Trophoblast cell (in vitro differentiated cells and primary cell): Measurements from ENCODE around the gene ZNF414.

Source experiments
- DNase-seq, 2 donors: peaks; one replicate each; pipeline ENCODE4 v3.0.0-alpha.2; 2016
- H2AFZ ChIP-seq: 2 replicates; pipeline ENCODE4 v1.6.1; 2013; ENCODE audit warnings: low read length, moderate library complexity, mild to moderate bottlenecking; ENCODE audit not compliant: insufficient read depth, poor library complexity
- H2AK5ac ChIP-seq: 2 replicates; pipeline ENCODE4 v1.6.1; 2013; ENCODE audit warnings: mild to moderate bottlenecking, low read length
- H2BK120ac ChIP-seq: 2 replicates; pipeline ENCODE4 v1.6.1; 2013; ENCODE audit warnings: low read length, mild to moderate bottlenecking, moderate library complexity; ENCODE audit not compliant: insufficient read depth, poor library complexity
- H2BK12ac ChIP-seq: 2 replicates; pipeline ENCODE4 v1.6.1; 2013; ENCODE audit warnings: mild to moderate bottlenecking, low read length, moderate library complexity
- H2BK5ac ChIP-seq: 2 replicates; pipeline ENCODE4 v1.6.1; 2013; ENCODE audit warnings: low read length, low read depth, moderate library complexity, mild to moderate bottlenecking; ENCODE audit not compliant: poor library complexity
- H3K14ac ChIP-seq: 2 replicates; pipeline ENCODE4 v1.6.1; 2013; ENCODE audit warnings: mild to moderate bottlenecking, low read length
- H3K18ac ChIP-seq: 2 replicates; pipeline ENCODE4 v1.6.1; 2013; ENCODE audit warnings: mild to moderate bottlenecking, low read length
- H3K23ac ChIP-seq: 2 replicates; pipeline ENCODE4 v1.6.1; 2013; ENCODE audit warnings: low read length
- H3K27ac ChIP-seq: 2 replicates; pipeline ENCODE4 v1.5.1; 2013; ENCODE audit warnings: low read depth, mild to moderate bottlenecking, inconsistent platforms, low read length, moderate library complexity
- H3K27me3 ChIP-seq: 2 replicates; pipeline ENCODE4 v1.6.1; 2013; ENCODE audit warnings: inconsistent platforms, mild to moderate bottlenecking, low read length, moderate library complexity; ENCODE audit not compliant: insufficient read depth
- H3K36me3 ChIP-seq, 2 experiments: 1 replicate in 1 of 2; 2 replicates in 1 of 2; pipeline ENCODE4 v1.6.1; 2013; ENCODE audit warnings: low read length in 2 of 2, mild to moderate bottlenecking in 2 of 2, moderate library complexity in 1 of 2; ENCODE audit not compliant: insufficient read depth in 2 of 2, control insufficient read depth in 1 of 2
- H3K4ac ChIP-seq: 2 replicates; pipeline ENCODE4 v1.6.1; 2013; ENCODE audit warnings: low read depth, mild to moderate bottlenecking, low read length, moderate library complexity
- H3K4me1 ChIP-seq, 2 experiments: 1 replicate in 1 of 2; 2 replicates in 1 of 2; pipeline ENCODE4 v1.6.1; 2013; ENCODE audit warnings: low read length in 2 of 2, mild to moderate bottlenecking in 2 of 2, moderate library complexity in 1 of 2; ENCODE audit not compliant: insufficient read depth in 2 of 2, control insufficient read depth in 1 of 2
- H3K4me2 ChIP-seq: 2 replicates; pipeline ENCODE4 v1.6.1; 2013; ENCODE audit warnings: inconsistent platforms, mild to moderate bottlenecking, low read length, moderate library complexity
- H3K4me3 ChIP-seq: 2 replicates; pipeline ENCODE4 v1.5.1; 2013; ENCODE audit warnings: mild to moderate bottlenecking, low read depth, low read length, inconsistent platforms
- H3K79me1 ChIP-seq: one replicate; pipeline ENCODE4 v1.6.1; 2013; ENCODE audit warnings: low read length
- H3K79me2 ChIP-seq: 2 replicates; pipeline ENCODE4 v1.6.1; 2013; ENCODE audit warnings: low read length, mild to moderate bottlenecking; ENCODE audit not compliant: control insufficient read depth, insufficient read depth, poor library complexity
- H3K9ac ChIP-seq: 2 replicates; pipeline ENCODE4 v1.6.1; 2013; ENCODE audit warnings: mild to moderate bottlenecking, low read length
- H3K9me3 ChIP-seq: 2 replicates; pipeline ENCODE4 v1.6.1; 2013; ENCODE audit warnings: low read depth, mild to moderate bottlenecking, control low read depth, inconsistent platforms, low read length; ENCODE audit not compliant: insufficient read depth
- H4K12ac ChIP-seq: 2 replicates; pipeline ENCODE4 v1.6.1; 2013; ENCODE audit warnings: low read depth, mild to moderate bottlenecking, low read length, moderate library complexity
- H4K8ac ChIP-seq: 2 replicates; pipeline ENCODE4 v1.6.1; 2013; ENCODE audit warnings: low read depth, mild to moderate bottlenecking, low read length, moderate library complexity
- H4K91ac ChIP-seq: one replicate; pipeline ENCODE4 v1.6.1; 2013; ENCODE audit warnings: low read depth, mild to moderate bottlenecking, low read length, moderate library complexity
- whole genome bisulfite sequencing: extraction: QIAGEN DNeasy Blood & Tissue Kit; methylation state at CpG from one replicate; pipeline ENCODE4 v1.1.7; 2013; ENCODE audit warnings: missing lambda C conversion rate; ENCODE audit not compliant: insufficient read length, insufficient coverage; ENCODE audit errors: extremely low coverage; 5-methylcytosine and 5-hydroxymethylcytosine counted together

ZNF414 gene

GRCh38 chr19:8473648-8474476 lies 40.1 kb downstream of the ZNF414 start:
- Histone ChIP-seq H3K18ac (no peak overlapping the region), H2BK12ac (no peak overlapping the region), H3K4me3 (no peak overlapping the region), H4K91ac (no peak overlapping the region), H3K79me1 (no peaks in the 10 kb centered on the region), H2AFZ (no peak overlapping the region), H3K79me2 (peaks cover 4% of the 10 kb centered on the region), H3K27ac (no peak overlapping the region), H3K4me2 (no peak overlapping the region), H3K4me1 (no peaks in the 10 kb centered on the region), H4K12ac (no peak overlapping the region), H2AK5ac (no peak overlapping the region), H4K8ac (no peak overlapping the region), H2BK5ac (no peak overlapping the region), H3K9me3 (no peaks in the 10 kb centered on the region), H3K9ac (no peak overlapping the region), H3K36me3 (peaks cover 68 to 83% of the 10 kb centered on the region in 2 experiments), H3K4ac (no peak overlapping the region), H3K14ac (no peak overlapping the region), H2BK120ac (no peak overlapping the region), H3K23ac (no peak overlapping the region), H3K27me3 (no peaks in the 10 kb centered on the region)
- DNase-seq, result no peak
- WGBS, result no CpG with 5 or more reads among the region's 6 CpGs

GRCh38 chr19:8469613-8470368 lies 44.2 kb downstream of the ZNF414 start:
- Histone ChIP-seq H2AK5ac (no peak overlapping the region), H3K4me3 (no peak overlapping the region), H3K79me1 (no peaks in the 10 kb centered on the region), H2BK12ac (no peak overlapping the region), H3K23ac (no peak overlapping the region), H2BK120ac (no peak overlapping the region), H3K4me2 (no peak overlapping the region), H3K36me3 (peaks cover 55 to 77% of the 10 kb centered on the region in 2 experiments), H3K18ac (peak overlapping the region; percentile 6), H3K9ac (no peak overlapping the region), H3K27ac (no peak overlapping the region), H3K4me1 (no peaks in the 10 kb centered on the region), H4K8ac (no peak overlapping the region), H3K79me2 (peaks cover 1% of the 10 kb centered on the region), H4K12ac (no peak overlapping the region), H3K27me3 (no peaks in the 10 kb centered on the region), H3K14ac (no peak overlapping the region), H2AFZ (no peak overlapping the region), H3K4ac (peak overlapping the region; percentile 15), H4K91ac (no peak overlapping the region), H3K9me3 (no peaks in the 10 kb centered on the region), H2BK5ac (no peak overlapping the region)
- WGBS, result no CpG with 5 or more reads among the region's 13 CpGs
- no peak for DNase-seq

GRCh38 chr19:8468761-8469373 lies 45.1 kb downstream of the ZNF414 start:
- Histone ChIP-seq H3K79me1 (no peaks in the 10 kb centered on the region), H3K9me3 (no peaks in the 10 kb centered on the region), H3K27ac (no peak overlapping the region), H3K14ac (no peak overlapping the region), H2BK12ac (no peak overlapping the region), H4K12ac (no peak overlapping the region), H3K4me2 (no peak overlapping the region), H3K9ac (no peak overlapping the region), H3K4ac (no peak overlapping the region), H2AFZ (no peak overlapping the region), H3K4me3 (no peak overlapping the region), H2AK5ac (no peak overlapping the region), H3K27me3 (no peaks in the 10 kb centered on the region), H4K8ac (no peak overlapping the region), H3K36me3 (peaks cover 61 to 77% of the 10 kb centered on the region in 2 experiments), H3K79me2 (peaks cover 1% of the 10 kb centered on the region), H4K91ac (no peak overlapping the region), H3K4me1 (no peaks in the 10 kb centered on the region), H2BK5ac (no peak overlapping the region), H3K18ac (no peak overlapping the region), H2BK120ac (no peak overlapping the region), H3K23ac (no peak overlapping the region)
- DNase-seq, result no peak
- no CpG with 5 or more reads among the region's 8 CpGs for WGBS

GRCh38 chr19:8468124-8468523 lies 45.8 kb downstream of the ZNF414 start:
- H4K12ac ChIP-seq, result no peak overlapping the region
- no peak overlapping the region for H3K9ac ChIP-seq
- H3K4me1 ChIP-seq, result peaks cover 2 to 3% of the 10 kb centered on the region in 2 experiments
- no peak overlapping the region for H3K23ac ChIP-seq
- H4K91ac ChIP-seq, result no peak overlapping the region
- no peak overlapping the region for H4K8ac ChIP-seq
- no peak overlapping the region for H3K27ac ChIP-seq
- no peak overlapping the region for H3K4me3 ChIP-seq
- no peak for DNase-seq
- no peaks in the 10 kb centered on the region for H3K79me1 ChIP-seq
- H2BK120ac ChIP-seq, result no peak overlapping the region
- H3K36me3 ChIP-seq, result peaks cover 61 to 78% of the 10 kb centered on the region in 2 experiments
- peaks cover 1% of the 10 kb centered on the region for H3K79me2 ChIP-seq
- no peak overlapping the region for H3K4ac ChIP-seq
- H3K4me2 ChIP-seq, result no peak overlapping the region
- H2BK5ac ChIP-seq, result no peak overlapping the region
- H2AK5ac ChIP-seq, result no peak overlapping the region
- no peaks in the 10 kb centered on the region for H3K27me3 ChIP-seq
- no peak overlapping the region for H3K18ac ChIP-seq
- no peaks in the 10 kb centered on the region for H3K9me3 ChIP-seq
- WGBS, result no CpG with 5 or more reads among the region's 3 CpGs
- H3K14ac ChIP-seq, result no peak overlapping the region
- H2AFZ ChIP-seq, result no peak overlapping the region
- no peak overlapping the region for H2BK12ac ChIP-seq
